Measurements from ENCODE around the gene YPEL3. TPM values are rescaled to one million over a fixed set of nuclear protein-coding genes. Genes with fewer than 3 reads are reported as not detected.
A peak's percentile ranks its signal among the peaks of the same experiment; 100 is the strongest.

YPEL3 gene, protein sequence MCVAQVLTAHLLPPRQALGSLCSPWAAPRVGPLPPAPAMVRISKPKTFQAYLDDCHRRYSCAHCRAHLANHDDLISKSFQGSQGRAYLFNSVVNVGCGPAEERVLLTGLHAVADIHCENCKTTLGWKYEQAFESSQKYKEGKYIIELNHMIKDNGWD
- 100 to 1,000 TPM in 2 of 4 donors, 10 to 100 TPM in 2; 39.6 to 154 (median 99.6) TPM for polyA plus RNA-seq
- long read RNA-seq, donor 1 = 0 reads
- long read RNA-seq, donor 2, partial matches to known transcripts = 0 of 4 reads
- long read RNA-seq, donor 2, other reads (novel, unspliced or antisense) = 0 of 4 reads
- long read RNA-seq, donor 3, transcript YPEL3-201 (5 exons, 935 nt) = major isoform, 7 of 13 reads
- long read RNA-seq, donor 3, partial matches to known transcripts = 0 of 13 reads
- long read RNA-seq, donor 3, other reads (novel, unspliced or antisense) = 0 of 13 reads
- long read RNA-seq, donor 4, partial matches to known transcripts = 0 of 2 reads
- long read RNA-seq, donor 4, other reads (novel, unspliced or antisense) = 0 of 2 reads
- long read RNA-seq, donor 5, transcript YPEL3-201 (5 exons, 935 nt) = major isoform, 5 of 5 reads
- long read RNA-seq, donor 5, partial matches to known transcripts = 0 of 5 reads
- long read RNA-seq, donor 5, other reads (novel, unspliced or antisense) = 0 of 5 reads
- long read RNA-seq, donor 6, transcript YPEL3-201 (5 exons, 935 nt) = major isoform, 20 of 23 reads
- long read RNA-seq, donor 6, partial matches to known transcripts = 0 of 23 reads
- long read RNA-seq, donor 6, other reads (novel, unspliced or antisense) = 0 of 23 reads
- long read RNA-seq, donor 7, transcript YPEL3-201 (5 exons, 935 nt) = major isoform, 51 of 57 reads
- long read RNA-seq, donor 7, partial matches to known transcripts = 0 of 57 reads
- long read RNA-seq, donor 7, other reads (novel, unspliced or antisense) = 0 of 57 reads
- long read RNA-seq, donor 8, transcript YPEL3-201 (5 exons, 935 nt) = major isoform, 5 of 5 reads
- long read RNA-seq, donor 8, partial matches to known transcripts = 0 of 5 reads
- long read RNA-seq, donor 8, other reads (novel, unspliced or antisense) = 0 of 5 reads
- long read RNA-seq, donor 9, transcript YPEL3-201 (5 exons, 935 nt) = major isoform, 11 of 16 reads
- long read RNA-seq, donor 9, partial matches to known transcripts = 0 of 16 reads
- long read RNA-seq, donor 9, other reads (novel, unspliced or antisense) = 0 of 16 reads
- long read RNA-seq, donor 10, transcript YPEL3-202 (4 exons, 1,588 nt) = minor isoform, 5 of 23 reads
- long read RNA-seq, donor 10, transcript YPEL3-201 (5 exons, 935 nt) = major isoform, 16 of 23 reads
- long read RNA-seq, donor 10, partial matches to known transcripts = 0 of 23 reads
- long read RNA-seq, donor 10, other reads (novel, unspliced or antisense) = 0 of 23 reads

DNA sequence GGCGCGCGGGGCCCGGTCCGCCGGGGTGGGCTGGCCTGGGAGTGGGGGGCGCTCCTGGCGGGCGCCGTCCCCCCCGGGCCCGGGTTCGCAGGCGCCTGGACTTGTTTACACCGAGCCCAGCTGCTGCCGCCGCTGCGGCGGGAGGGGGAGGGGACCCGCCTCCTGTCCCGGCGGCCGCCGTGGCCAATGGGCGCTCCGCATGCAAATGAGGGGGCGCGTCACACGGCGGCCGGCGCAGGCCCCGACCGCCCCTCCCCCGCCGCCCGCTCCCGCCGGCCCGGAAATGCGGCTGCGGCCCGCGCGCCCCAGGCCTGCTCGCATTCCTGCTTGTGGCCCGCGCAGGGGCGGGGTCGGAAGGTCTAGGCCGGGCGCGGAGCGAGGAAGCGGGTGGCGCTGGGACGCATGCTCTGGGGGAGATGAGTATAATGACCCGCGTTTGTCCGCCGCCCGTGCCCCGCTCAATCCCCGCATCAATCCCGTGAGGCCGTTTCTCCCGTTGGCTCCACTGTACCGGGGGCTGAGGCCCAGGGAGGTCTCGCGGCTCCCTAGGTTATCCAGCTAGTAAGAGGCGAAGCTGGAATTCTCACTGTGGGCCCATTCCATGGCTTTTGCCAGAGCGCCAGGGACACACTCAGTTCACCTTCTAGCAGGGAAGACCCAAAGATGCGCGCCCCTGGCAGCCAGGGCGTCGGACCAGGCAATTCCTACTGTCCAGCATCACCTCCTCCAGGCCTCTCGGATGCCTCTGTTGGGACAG is at the start of gene YPEL3:
Gene YPEL3 (minus strand): TSS at position 109 of the 757 bp plus-strand sequence. CDS start 731 bp downstream, outside the sequence.
- Histone ChIP-seq H3K27me3 (ENCODE audit: control insufficient read depth in 3 of 3, insufficient read depth in 3 of 3, low read length in 3 of 3) (no peaks in the 10 kb centered on the region), H3K27ac (ENCODE audit: low read depth in 1 of 3, low read length in 2 of 3) (peak within 1 kb of the TSS; percentile 65 to 95 (median 77)), H3K36me3 (ENCODE audit: control insufficient read depth in 3 of 3, insufficient read depth in 2 of 3, low read depth in 1 of 3, low read length in 3 of 3) (peaks cover 0 to 24% (median 3%) of the 10 kb centered on the region in 3 donors), H3K4me1 (ENCODE audit: control insufficient read depth in 3 of 3, insufficient read depth in 2 of 3, low read depth in 1 of 3, low read length in 2 of 3) (peaks cover 2 to 26% (median 6%) of the 10 kb centered on the region in 3 donors), H3K9me3 (ENCODE audit: control insufficient read depth in 2 of 2, insufficient read depth in 1 of 2, low read depth in 1 of 2, low read length in 1 of 2) (peaks cover 1 to 23% of the 10 kb centered on the region in 2 donors), H3K4me3 (ENCODE audit: low read depth in 1 of 3, low read length in 3 of 3) (peak within 1 kb of the TSS; percentile 68 to 88 (median 78))
- DNase-seq = peak; percentile 87 to 93
- FAIRE-seq = no peak
- WGBS, 3 donors = 9 to 20% (median 10%) methylated on average over 34 to 77 of the region's 77 CpGs

DNA sequence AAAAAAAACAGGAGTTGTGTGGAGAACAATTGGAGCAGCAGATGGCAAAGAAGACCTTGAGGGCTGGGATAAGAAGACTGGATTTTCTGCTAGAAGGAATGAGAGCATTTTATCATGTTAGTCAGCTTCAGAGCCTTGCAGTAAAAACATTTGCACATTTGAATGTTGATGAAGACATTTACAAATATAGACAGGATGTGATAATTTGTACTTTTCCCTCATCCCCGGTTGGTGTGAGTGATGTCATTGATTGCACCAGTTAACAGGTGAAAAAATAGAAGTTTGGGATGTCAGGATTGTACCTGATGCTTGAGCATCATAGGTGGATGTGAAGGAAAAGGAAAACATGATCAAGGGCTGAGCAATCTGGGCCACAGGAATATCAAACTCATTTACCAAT is 49.6 kb upstream of the YPEL3 start:
- Histone ChIP-seq H3K4me1 (ENCODE audit: control insufficient read depth in 3 of 3, insufficient read depth in 2 of 3, low read depth in 1 of 3, low read length in 2 of 3) (no peaks in the 10 kb centered on the region), H3K9me3 (ENCODE audit: control insufficient read depth in 2 of 2, insufficient read depth in 1 of 2, low read depth in 1 of 2, low read length in 1 of 2) (peaks cover 0 to 9% of the 10 kb centered on the region in 2 donors), H3K36me3 (ENCODE audit: control insufficient read depth in 3 of 3, insufficient read depth in 2 of 3, low read depth in 1 of 3, low read length in 3 of 3) (no peaks in the 10 kb centered on the region), H3K27ac (ENCODE audit: low read depth in 1 of 3, low read length in 2 of 3) (no peak overlapping the region), H3K27me3 (ENCODE audit: control insufficient read depth in 3 of 3, insufficient read depth in 3 of 3, low read length in 3 of 3) (no peaks in the 10 kb centered on the region), H3K4me3 (ENCODE audit: low read depth in 1 of 3, low read length in 3 of 3) (no peak overlapping the region)
- no peak for DNase-seq
- 32 to 53% (median 48%) methylated on average over 1 of the region's 1 CpG for WGBS, 3 donors
- FAIRE-seq = no peak

GRCh38 chr16:30144917-30145316 is 48.9 kb upstream of the YPEL3 start:
- FAIRE-seq = peak; percentile 72
- peaks cover 0 to 8% of the 10 kb centered on the region in 2 donors for H3K9me3 ChIP-seq (ENCODE audit: control insufficient read depth in 2 of 2, insufficient read depth in 1 of 2, low read depth in 1 of 2, low read length in 1 of 2)
- H3K4me3 ChIP-seq (ENCODE audit: low read depth in 1 of 3, low read length in 3 of 3) = no peak overlapping the region
- no peaks in the 10 kb centered on the region for H3K36me3 ChIP-seq (ENCODE audit: control insufficient read depth in 3 of 3, insufficient read depth in 2 of 3, low read depth in 1 of 3, low read length in 3 of 3)
- H3K27me3 ChIP-seq (ENCODE audit: control insufficient read depth in 3 of 3, insufficient read depth in 3 of 3, low read length in 3 of 3) = no peaks in the 10 kb centered on the region
- 38 to 97% (median 67%) methylated on average over 1 of the region's 1 CpG for WGBS, 3 donors
- H3K27ac ChIP-seq (ENCODE audit: low read depth in 1 of 3, low read length in 2 of 3) = no peak overlapping the region
- peaks cover 0 to 2% (median 0%) of the 10 kb centered on the region in 3 donors for H3K4me1 ChIP-seq (ENCODE audit: control insufficient read depth in 3 of 3, insufficient read depth in 2 of 3, low read depth in 1 of 3, low read length in 2 of 3)
- no peak for DNase-seq

DNA sequence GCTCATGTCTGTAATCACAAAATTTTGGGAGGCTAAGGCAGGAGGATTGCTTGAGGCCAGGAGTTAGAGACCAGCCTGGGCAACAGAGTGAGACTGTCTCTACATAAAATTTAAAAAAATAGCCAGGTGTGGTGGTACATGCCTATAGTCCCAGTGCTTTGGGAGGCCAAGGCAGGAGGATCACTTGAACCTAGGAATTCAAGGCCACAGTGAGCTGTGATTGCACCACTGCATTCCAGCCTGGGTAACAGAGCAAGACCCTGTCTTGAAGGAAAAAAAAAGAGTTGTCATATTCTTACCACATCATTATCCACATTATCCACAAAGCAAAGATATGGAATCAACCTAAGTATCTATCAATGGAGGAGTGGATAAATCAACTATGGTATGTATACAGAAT is 48.0 kb upstream of the YPEL3 start:
- Histone ChIP-seq H3K4me1 (ENCODE audit: control insufficient read depth in 3 of 3, insufficient read depth in 2 of 3, low read depth in 1 of 3, low read length in 2 of 3) (peaks cover 0 to 7% (median 3%) of the 10 kb centered on the region in 3 donors), H3K4me3 (ENCODE audit: low read depth in 1 of 3, low read length in 3 of 3) (no peak overlapping the region), H3K27me3 (ENCODE audit: control insufficient read depth in 3 of 3, insufficient read depth in 3 of 3, low read length in 3 of 3) (no peaks in the 10 kb centered on the region), H3K9me3 (ENCODE audit: control insufficient read depth in 2 of 2, insufficient read depth in 1 of 2, low read depth in 1 of 2, low read length in 1 of 2) (peaks cover 0 to 3% of the 10 kb centered on the region in 2 donors), H3K27ac (ENCODE audit: low read depth in 1 of 3, low read length in 2 of 3) (no peak overlapping the region), H3K36me3 (ENCODE audit: control insufficient read depth in 3 of 3, insufficient read depth in 2 of 3, low read depth in 1 of 3, low read length in 3 of 3) (no peaks in the 10 kb centered on the region)
- FAIRE-seq = no peak
- no peak for DNase-seq

DNA sequence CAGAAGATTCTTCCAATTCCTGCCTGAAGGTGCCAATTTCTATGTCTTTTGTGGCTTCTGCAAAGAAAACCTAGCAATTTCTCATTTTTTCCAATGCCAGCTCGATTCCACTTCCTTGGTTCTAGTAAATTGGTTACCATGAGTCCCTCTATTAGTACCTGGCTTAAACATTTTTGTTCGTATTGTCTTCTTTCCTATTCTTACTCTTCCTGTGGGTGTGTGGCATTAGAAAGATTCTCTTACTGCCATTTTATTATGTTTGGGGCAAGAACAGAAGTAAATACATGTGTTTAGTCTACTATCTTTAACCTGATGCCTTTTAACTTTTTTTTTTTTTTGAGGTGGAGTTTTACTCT is 47.3 kb upstream of the YPEL3 start:
- no peak overlapping the region for H3K27ac ChIP-seq (ENCODE audit: low read depth in 1 of 3, low read length in 2 of 3)
- H3K9me3 ChIP-seq (ENCODE audit: control insufficient read depth in 2 of 2, insufficient read depth in 1 of 2, low read depth in 1 of 2, low read length in 1 of 2) = no peaks in the 10 kb centered on the region
- peaks cover 0 to 7% (median 3%) of the 10 kb centered on the region in 3 donors for H3K4me1 ChIP-seq (ENCODE audit: control insufficient read depth in 3 of 3, insufficient read depth in 2 of 3, low read depth in 1 of 3, low read length in 2 of 3)
- FAIRE-seq = no peak
- 59 to 65% (median 64%) methylated on average over 2 of the region's 2 CpGs for WGBS, 3 donors
- H3K4me3 ChIP-seq (ENCODE audit: low read depth in 1 of 3, low read length in 3 of 3) = no peak overlapping the region
- no peaks in the 10 kb centered on the region for H3K36me3 ChIP-seq (ENCODE audit: control insufficient read depth in 3 of 3, insufficient read depth in 2 of 3, low read depth in 1 of 3, low read length in 3 of 3)
- H3K27me3 ChIP-seq (ENCODE audit: control insufficient read depth in 3 of 3, insufficient read depth in 3 of 3, low read length in 3 of 3) = no peaks in the 10 kb centered on the region
- no peak for DNase-seq

DNA sequence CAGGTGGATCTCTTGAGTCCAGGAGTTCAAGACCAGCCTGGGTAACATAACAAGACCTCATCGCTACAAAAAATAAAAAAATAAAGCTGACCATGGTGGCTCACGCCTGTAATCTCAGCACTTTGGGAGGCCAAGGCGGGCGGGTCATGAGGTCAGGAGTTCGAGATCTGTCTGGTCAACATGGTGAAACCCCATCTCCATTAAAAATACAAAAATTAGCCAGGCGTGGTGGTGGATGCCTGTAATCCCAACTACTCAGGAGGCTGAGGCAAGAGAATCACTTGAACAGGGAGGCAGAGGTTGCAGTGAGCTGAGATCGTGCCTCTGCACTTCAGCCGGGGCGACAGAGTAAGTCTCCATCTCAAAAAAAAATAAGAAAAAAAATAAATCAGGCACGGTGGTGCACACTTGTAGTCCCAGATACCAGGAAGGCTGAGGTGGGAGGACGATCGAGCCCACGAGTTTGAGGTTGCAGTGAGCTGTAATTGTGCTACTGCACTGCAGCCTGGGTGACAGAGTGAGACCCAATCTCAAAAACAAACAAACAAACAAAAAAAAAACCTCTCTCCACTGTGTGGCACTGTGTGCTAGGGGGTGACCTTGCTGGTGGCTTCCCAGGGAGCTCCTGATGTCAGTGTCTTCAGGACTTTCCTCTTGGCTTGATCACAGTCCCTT is 46.8 kb upstream of the YPEL3 start:
- WGBS, 3 donors = 78 to 81% (median 80%) methylated on average over 13 of the region's 13 CpGs

GRCh38 chr16:30141750-30142149 is 45.7 kb upstream of the YPEL3 start:
- H3K4me1 ChIP-seq (ENCODE audit: control insufficient read depth in 3 of 3, insufficient read depth in 2 of 3, low read depth in 1 of 3, low read length in 2 of 3) = peaks cover 0 to 7% (median 3%) of the 10 kb centered on the region in 3 donors
- FAIRE-seq = no peak
- no peaks in the 10 kb centered on the region for H3K9me3 ChIP-seq (ENCODE audit: control insufficient read depth in 2 of 2, insufficient read depth in 1 of 2, low read depth in 1 of 2, low read length in 1 of 2)
- 93 to 100% (median 96%) methylated on average over 2 of the region's 2 CpGs for WGBS, 3 donors
- H3K27ac ChIP-seq (ENCODE audit: low read depth in 1 of 3, low read length in 2 of 3) = no peak overlapping the region
- no peak for DNase-seq
- H3K4me3 ChIP-seq (ENCODE audit: low read depth in 1 of 3, low read length in 3 of 3) = no peak overlapping the region
- no peaks in the 10 kb centered on the region for H3K36me3 ChIP-seq (ENCODE audit: control insufficient read depth in 3 of 3, insufficient read depth in 2 of 3, low read depth in 1 of 3, low read length in 3 of 3)
- no peaks in the 10 kb centered on the region for H3K27me3 ChIP-seq (ENCODE audit: control insufficient read depth in 3 of 3, insufficient read depth in 3 of 3, low read length in 3 of 3)

More for the DNA sequence above, 46.8 kb upstream of the YPEL3 start:
- DNase-seq (peak; percentile 6 to 39), FAIRE-seq (no peak)
- Histone ChIP-seq H3K27ac (ENCODE audit: low read depth in 1 of 3, low read length in 2 of 3) (no peak overlapping the region), H3K9me3 (ENCODE audit: control insufficient read depth in 2 of 2, insufficient read depth in 1 of 2, low read depth in 1 of 2, low read length in 1 of 2) (no peaks in the 10 kb centered on the region), H3K36me3 (ENCODE audit: control insufficient read depth in 3 of 3, insufficient read depth in 2 of 3, low read depth in 1 of 3, low read length in 3 of 3) (no peaks in the 10 kb centered on the region), H3K27me3 (ENCODE audit: control insufficient read depth in 3 of 3, insufficient read depth in 3 of 3, low read length in 3 of 3) (no peaks in the 10 kb centered on the region), H3K4me1 (ENCODE audit: control insufficient read depth in 3 of 3, insufficient read depth in 2 of 3, low read depth in 1 of 3, low read length in 2 of 3) (peaks cover 0 to 7% (median 3%) of the 10 kb centered on the region in 3 donors), H3K4me3 (ENCODE audit: low read depth in 1 of 3, low read length in 3 of 3) (no peak overlapping the region)
